Right atrium auricular region (tissue), 2 donors: Measurements from ENCODE around the gene CREB3L1. TPM values are rescaled to one million over a fixed set of nuclear protein-coding genes. Genes with fewer than 3 reads are reported as not detected.

Experiments
- DNase-seq: peaks from one replicate; pipeline ENCODE4 v3.0.0-alpha.2; 2019; ENCODE audit warnings: low spot score
- H3K27ac ChIP-seq, 2 donors: fragments of 200-600 bp; sonication (generic); 1 replicate in 1 of 2; 2 replicates in 1 of 2; pipeline ENCODE4 v1.5.1; 2016 to 2019
- H3K27me3 ChIP-seq, 2 donors: fragments of 200-600 bp; sonication (generic); one replicate each; pipeline versions ENCODE4 v1.5.1 to v1.6.0; 2017 to 2019
- H3K36me3 ChIP-seq: fragments of 200-600 bp; sonication (generic); one replicate; pipeline ENCODE4 v1.5.1; 2016
- H3K4me1 ChIP-seq, 2 donors: fragments of 200-600 bp; sonication (generic); one replicate each; pipeline versions ENCODE4 v1.5.1 to v1.6.0; 2017 to 2019
- H3K4me3 ChIP-seq, 2 donors: fragments of 200-600 bp; sonication (generic); 1 replicate in 1 of 2; 2 replicates in 1 of 2; pipeline ENCODE4 v1.5.1; 2017 to 2019; ENCODE audit warnings: mild to moderate bottlenecking in 1 of 2, moderate library complexity in 1 of 2
- H3K9me3 ChIP-seq, 2 donors: fragments of 200-600 bp; sonication (generic); one replicate each; pipeline ENCODE4 v1.5.1; 2019
- total RNA-seq, 2 donors: library from RNA; depleted of rRNA; stranded (reverse); fragments of >200 nt; gene quantifications; one replicate each; pipeline ENCODE4 v1.1.0, GENCODE V29; 2016
- TF ChIP-seq, protein P1 (sequence below), 2 donors: fragments of 200-600 bp; sonication (generic); IDR thresholded peaks; one replicate each; pipeline ENCODE4 v1.5.1; 2019; ENCODE audit warnings: antibody characterized with exemption in 2 of 2

The CREB3L1 gene
- total RNA-seq, 2 donors from 2014 or later = 5.4 to 15.1 TPM

- peaks cover 0 to 25% of the 10 kb centered on the region in 2 donors for H3K4me1 ChIP-seq
- peak overlapping the region; percentile 43 to 59 for H3K4me3 ChIP-seq
- TF ChIP-seq, protein P1, sequence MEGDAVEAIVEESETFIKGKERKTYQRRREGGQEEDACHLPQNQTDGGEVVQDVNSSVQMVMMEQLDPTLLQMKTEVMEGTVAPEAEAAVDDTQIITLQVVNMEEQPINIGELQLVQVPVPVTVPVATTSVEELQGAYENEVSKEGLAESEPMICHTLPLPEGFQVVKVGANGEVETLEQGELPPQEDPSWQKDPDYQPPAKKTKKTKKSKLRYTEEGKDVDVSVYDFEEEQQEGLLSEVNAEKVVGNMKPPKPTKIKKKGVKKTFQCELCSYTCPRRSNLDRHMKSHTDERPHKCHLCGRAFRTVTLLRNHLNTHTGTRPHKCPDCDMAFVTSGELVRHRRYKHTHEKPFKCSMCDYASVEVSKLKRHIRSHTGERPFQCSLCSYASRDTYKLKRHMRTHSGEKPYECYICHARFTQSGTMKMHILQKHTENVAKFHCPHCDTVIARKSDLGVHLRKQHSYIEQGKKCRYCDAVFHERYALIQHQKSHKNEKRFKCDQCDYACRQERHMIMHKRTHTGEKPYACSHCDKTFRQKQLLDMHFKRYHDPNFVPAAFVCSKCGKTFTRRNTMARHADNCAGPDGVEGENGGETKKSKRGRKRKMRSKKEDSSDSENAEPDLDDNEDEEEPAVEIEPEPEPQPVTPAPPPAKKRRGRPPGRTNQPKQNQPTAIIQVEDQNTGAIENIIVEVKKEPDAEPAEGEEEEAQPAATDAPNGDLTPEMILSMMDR (IDR thresholded peaks at IDR 0.05) = no peak
- peak overlapping the region; percentile 85 to 88 for H3K27ac ChIP-seq
- no peaks in the 10 kb centered on the region for H3K27me3 ChIP-seq
- no peaks in the 10 kb centered on the region for H3K36me3 ChIP-seq
- peaks cover 0 to 6% of the 10 kb centered on the region in 2 donors for H3K9me3 ChIP-seq
- DNase-seq = peak; percentile 83
Measured at GRCh38 chr11:46237248-46238077, 40.0 kb upstream of the CREB3L1 start.

DNA sequence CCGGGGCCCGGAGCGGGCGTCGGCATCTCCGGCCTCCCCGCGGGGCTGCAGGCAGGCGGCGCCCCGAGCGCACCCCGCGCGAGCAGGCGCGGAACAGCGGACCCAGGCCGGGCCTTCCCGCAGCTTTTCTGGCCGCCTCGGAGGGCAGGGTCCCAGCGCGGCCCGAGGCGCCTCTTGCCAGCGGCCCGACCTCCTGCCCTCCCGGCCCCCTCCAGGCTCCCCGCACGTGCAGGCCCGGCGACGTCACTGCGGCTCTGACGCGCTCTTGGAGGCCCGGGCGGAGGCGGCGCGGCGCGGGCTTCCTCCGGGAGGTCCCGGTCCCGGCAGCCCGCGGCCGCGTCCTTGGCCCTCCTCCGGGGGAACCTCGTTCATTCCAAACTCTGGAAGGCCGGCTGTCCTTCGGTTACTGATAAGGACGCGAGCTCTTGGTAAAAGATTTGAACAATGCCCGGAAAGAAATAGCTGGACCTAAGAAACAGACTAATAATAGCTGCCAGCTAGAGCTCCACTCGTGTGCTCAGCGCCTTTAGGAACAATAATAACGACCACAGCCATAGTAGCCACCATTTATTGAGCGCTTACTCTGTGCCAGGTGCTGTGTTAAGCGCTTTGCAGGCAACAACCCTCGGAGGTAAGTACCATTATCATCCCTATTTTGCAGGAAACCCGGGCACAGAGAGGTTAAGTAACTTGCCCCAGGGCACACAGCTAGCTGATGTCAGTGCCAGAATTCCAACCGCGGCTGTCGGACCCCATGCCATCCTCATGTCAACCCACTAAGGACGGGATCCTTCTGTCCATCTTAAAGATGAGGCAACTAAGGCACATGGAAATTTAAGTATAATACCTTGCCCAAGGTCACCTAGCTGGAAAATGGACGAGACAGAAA is 39.1 kb upstream of the CREB3L1 start:
- Histone ChIP-seq H3K27ac (peak overlapping the region; percentile 85 to 88), H3K27me3 (no peaks in the 10 kb centered on the region), H3K4me1 (peaks cover 0 to 31% of the 10 kb centered on the region in 2 donors), H3K36me3 (no peaks in the 10 kb centered on the region), H3K4me3 (peak overlapping the region; percentile 43 to 59), H3K9me3 (peaks cover 0 to 6% of the 10 kb centered on the region in 2 donors)
- TF ChIP-seq, protein P1 (IDR thresholded peaks at IDR 0.05) = peak in 1 of 2 donors; percentile 55
- DNase-seq = peak; percentile 81

DNA sequence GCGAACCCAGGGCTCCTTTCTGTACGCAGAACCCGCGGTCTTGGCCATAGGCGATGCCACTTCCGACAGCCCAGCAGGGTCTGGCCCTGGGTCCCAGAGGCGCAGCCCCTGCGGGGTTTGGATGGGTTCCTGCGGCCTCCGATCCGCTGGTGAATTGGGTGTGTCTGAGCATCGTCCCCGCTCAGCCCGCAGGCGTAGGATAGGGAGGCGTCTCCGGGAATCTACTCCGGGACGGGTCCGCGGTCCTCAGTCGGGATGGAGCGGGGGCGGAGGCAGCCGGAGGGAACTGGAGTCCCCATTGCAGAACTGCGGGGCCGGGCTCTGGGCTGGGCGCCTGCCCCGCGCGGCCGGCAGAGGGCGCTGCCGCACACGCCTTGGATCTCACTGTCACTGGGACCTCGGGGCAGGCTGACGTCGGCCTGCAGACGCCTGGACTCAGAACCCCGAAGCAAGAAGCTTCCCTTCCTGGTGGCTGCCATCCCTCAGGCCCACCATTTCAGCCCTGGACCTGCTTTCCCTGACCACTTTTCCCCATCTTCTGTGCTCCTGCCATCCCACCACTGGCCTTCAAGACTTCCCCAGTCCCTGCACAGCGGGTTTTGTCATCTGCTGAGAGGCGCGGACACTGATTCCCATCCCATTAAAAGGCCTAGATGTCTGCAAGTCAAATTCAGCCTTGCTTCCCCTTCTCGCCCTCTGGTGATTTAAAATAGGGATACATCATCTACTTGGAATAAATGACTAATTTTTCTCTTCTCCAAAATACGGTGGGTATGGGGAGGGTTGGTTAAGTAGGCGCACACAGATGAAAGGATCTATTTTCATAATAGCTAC is 38.3 kb upstream of the CREB3L1 start:
- DNase-seq = peak; percentile 93
- peak overlapping the region; percentile 85 to 88 for H3K27ac ChIP-seq
- peak overlapping the region; percentile 43 to 59 for H3K4me3 ChIP-seq
- TF ChIP-seq, protein P1 (IDR thresholded peaks at IDR 0.05) = peak; percentile 99
- H3K27me3 ChIP-seq = no peaks in the 10 kb centered on the region
- H3K36me3 ChIP-seq = no peaks in the 10 kb centered on the region
- H3K9me3 ChIP-seq = peaks cover 0 to 6% of the 10 kb centered on the region in 2 donors
- peaks cover 0 to 38% of the 10 kb centered on the region in 2 donors for H3K4me1 ChIP-seq

DNA sequence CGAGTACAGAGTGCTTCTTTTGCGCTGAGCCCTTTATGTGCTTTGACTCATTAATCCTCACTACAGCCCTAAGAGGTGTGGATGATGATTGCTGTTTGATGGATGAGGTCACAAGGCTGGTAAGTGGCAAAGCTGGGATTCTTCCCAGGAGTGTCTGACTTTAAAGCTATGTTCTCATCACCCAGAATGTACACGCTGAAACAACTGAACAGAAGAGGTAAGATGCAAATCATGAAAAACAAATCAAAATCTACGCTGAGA is 37.7 kb upstream of the CREB3L1 start:
- H3K4me3 ChIP-seq = no peak overlapping the region
- peaks cover 0 to 38% of the 10 kb centered on the region in 2 donors for H3K4me1 ChIP-seq
- no peak for DNase-seq
- no peaks in the 10 kb centered on the region for H3K36me3 ChIP-seq
- TF ChIP-seq, protein P1 (IDR thresholded peaks at IDR 0.05) = no peak
- peaks cover 0 to 6% of the 10 kb centered on the region in 2 donors for H3K9me3 ChIP-seq
- peak overlapping the region; percentile 85 to 88 for H3K27ac ChIP-seq
- no peaks in the 10 kb centered on the region for H3K27me3 ChIP-seq

DNA sequence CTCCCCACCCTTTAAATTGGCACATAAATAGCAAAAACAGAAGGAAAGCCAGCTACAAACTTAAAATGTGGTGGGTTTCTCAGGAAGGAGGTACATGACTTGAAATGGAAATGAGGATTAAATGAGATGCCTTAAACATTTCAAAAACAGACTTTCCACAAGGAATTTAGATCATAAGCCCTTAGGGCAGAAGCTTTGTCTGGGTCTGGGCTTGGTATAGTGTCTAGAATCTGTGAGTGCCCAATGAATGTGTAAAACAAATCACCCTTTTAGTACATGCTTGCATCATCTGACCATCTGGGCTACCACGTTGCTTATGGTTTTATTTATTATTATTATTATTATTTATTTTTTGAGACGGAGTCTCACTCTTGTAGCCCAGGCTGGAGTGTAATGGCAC is 37.1 kb upstream of the CREB3L1 start:
- Histone ChIP-seq H3K36me3 (no peaks in the 10 kb centered on the region), H3K4me1 (peaks cover 0 to 38% of the 10 kb centered on the region in 2 donors), H3K27me3 (no peaks in the 10 kb centered on the region), H3K4me3 (no peak overlapping the region), H3K27ac (peak overlapping the region; percentile 85 to 88), H3K9me3 (peaks cover 0 to 6% of the 10 kb centered on the region in 2 donors)
- TF ChIP-seq, protein P1 (IDR thresholded peaks at IDR 0.05) = no peak
- no peak for DNase-seq
